RCC 7860 (cell line): ENCODE data around the gene BPGM.

ENCODE experiments used
- DNase-seq: peaks from one replicate; pipeline ENCODE4 v3.0.0-alpha.2; 2015; ENCODE audit warnings: low spot score
- FAIRE-seq: peaks from 2 replicates; lab custom pipeline; 2012; peaks lifted over from hg19 to GRCh38; lab: Jason Lieb, UNC

BPGM gene

GRCh38 chr7:134646425-134647305, at the start of gene BPGM:
Gene BPGM (plus strand): TSS chr7:134646853. CDS start chr7:134661508, 14,655 bp downstream.
- peak; percentile 98 for FAIRE-seq
- DNase-seq, result peak; percentile 100

- no peak for DNase-seq
- no peak for FAIRE-seq
These were observed 47.3 kb upstream of the BPGM start for GRCh38 chr7:134599371-134599770.

- FAIRE-seq, result no peak
- no peak for DNase-seq
These were observed 45.2 kb upstream of the BPGM start for GRCh38 chr7:134601459-134601858.

DNA sequence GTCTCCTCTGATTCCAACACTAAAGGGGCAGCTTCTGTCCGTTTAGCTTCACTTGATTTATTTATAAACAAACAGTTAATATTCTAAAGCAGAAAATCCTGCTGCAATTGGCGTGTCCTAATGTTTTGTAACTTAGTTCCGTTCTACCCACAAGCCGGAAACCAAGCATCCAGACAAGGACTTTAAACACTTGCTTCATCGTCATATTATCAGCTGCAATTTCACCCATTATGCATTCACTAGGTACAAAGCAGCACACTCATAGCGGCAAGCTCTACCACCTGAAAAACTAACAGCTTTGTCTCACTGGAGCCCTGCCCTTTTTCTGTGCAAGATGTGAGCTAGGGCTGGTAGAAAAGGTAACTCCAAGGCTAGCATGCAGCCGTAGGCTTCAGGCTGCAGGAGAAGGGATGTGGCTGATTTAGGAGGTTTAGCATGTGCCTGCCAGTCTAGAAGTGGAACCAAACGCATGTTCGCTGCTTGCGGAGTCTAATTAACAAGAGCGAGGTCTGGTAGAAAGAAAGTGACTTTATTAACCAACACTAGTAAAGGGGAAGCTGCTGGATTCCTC, 43.7 kb upstream of the BPGM start:
- no peak for FAIRE-seq
- no peak for DNase-seq

GRCh38 chr7:134605978-134606923, 40.4 kb upstream of the BPGM start:
- peak; percentile 58 for DNase-seq
- peak; percentile 32 for FAIRE-seq

DNA sequence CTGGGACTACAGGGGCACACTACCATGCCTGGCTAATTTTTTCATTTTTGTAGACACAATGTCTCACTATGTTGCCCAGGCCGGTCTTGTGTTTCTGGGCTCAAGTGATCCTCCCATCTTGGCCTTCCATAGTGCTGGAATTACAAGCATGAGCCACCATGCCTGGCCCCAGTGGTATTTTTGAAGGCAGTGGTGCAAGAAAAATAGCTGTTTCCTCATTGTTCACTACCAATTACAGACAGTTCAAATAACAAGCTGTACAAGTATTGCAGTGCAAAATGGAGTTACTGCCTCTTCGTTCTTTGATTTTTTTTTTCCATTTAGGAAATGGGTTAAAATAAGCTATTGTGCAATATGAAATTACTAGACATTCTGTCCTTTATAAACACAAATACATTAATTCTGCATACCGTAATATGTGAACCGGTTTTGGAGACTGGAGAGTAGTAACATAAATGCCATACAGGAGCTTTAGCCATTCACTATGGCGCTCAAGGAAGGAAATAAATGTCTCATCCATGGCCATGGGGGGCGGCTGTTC, 35.0 kb upstream of the BPGM start:
- DNase-seq (no peak), FAIRE-seq (no peak)

DNA sequence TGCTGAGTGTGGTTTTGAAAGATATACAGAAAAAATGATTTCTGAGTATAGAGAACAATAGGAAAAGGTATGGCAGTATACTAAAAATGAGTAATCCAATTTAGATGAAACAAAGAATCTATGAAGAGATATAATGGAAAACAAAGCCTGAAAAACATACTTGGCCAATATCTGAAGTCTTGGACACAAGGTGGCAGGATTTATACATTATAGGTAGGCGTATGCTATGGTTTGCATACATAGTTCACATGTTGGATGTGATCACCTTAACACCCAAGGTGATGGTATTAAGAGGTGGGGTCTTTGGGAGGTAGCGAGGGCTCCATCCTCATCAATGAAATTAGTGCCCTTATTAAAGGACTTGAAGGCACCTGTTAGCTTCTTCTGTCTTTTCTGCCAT, 34.5 kb upstream of the BPGM start:
- DNase-seq (no peak), FAIRE-seq (no peak)

- peak; percentile 85 for DNase-seq
- FAIRE-seq, result peak; percentile 76
These were observed 32.9 kb upstream of the BPGM start for GRCh38 chr7:134613623-134614347.

DNA sequence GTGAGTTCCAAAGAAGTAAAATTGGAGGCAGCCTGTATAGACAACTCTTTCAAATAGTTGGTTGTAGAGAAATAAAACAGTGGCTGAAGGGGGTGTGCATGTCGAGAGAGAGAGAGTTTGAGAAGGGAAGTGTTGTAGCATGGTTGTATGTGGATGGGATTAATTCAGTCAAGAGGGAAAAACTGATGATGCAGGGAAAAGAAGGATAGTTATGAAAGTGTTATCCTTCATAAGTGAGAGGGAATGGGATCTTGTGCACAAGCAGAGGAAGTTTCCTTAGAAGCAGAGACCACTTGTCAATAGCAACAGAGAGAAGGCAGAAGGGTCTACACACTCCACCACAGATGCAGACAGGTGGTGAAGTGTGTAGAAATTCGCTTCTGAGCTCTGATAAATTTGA, 30.0 kb upstream of the BPGM start:
- no peak for DNase-seq
- no peak for FAIRE-seq

DNA sequence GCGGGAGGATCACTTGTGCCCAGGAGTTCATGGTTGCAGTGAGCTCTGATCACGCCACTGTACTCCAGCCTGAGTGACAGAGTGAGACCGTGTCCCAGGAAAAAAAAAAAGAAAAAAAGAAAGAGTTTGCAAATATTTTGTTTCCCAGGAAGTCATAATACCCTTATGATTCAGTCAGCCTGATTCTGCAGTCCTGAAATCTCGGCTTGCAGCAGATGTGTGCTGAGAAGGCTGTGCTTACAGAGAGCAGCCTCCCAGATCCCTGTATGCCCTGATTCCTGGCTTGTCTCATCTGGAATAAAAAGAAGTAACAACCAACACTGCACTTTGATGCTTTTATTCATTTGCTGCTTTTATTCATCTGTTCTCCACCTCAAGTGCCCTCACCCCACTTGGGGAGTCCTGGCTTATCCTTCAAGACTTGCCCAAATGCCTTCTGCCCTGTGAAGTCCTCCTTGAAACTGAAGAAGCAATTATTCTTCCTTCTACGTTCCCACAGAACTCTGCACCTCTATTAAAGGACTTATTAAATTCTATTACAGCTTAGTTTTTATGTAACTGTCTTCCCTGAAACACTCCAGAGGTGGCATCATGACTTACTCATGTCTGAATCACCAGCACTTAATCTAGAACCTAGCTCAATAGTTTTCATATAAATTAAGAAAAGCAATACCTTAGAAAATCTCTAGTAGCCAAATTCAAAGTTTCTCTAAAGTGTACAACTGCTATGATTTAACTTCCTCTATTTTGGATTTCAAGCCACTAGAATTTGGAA, 27.7 kb upstream of the BPGM start:
- FAIRE-seq (peak; percentile 84), DNase-seq (peak; percentile 62)

GRCh38 chr7:134619627-134620331, 26.9 kb upstream of the BPGM start:
- peak; percentile 56 for FAIRE-seq
- DNase-seq, result peak; percentile 95

- FAIRE-seq, result no peak
- DNase-seq, result no peak
These were observed 24.2 kb upstream of the BPGM start for GRCh38 chr7:134622303-134622995.

DNA sequence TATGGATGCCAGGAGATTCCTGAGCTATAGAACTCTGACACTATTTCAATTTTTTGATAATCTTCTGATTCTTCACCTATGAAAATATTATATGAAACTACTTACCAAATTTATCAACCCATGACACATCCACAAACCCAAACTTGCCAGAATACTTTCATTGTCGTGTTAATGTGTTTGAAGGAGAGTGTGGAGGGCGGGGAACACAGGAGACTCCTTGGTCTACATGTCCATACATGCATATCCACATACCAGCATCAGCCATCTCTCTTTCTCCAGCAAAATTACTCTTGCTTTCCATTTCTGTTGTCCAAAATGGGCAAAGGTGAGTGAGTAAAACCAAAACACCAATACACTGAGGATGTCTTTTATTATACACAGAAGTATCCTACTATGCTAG, 23.5 kb upstream of the BPGM start:
- DNase-seq, result no peak
- FAIRE-seq, result no peak

GRCh38 chr7:134625550-134625949, 21.1 kb upstream of the BPGM start:
- no peak for DNase-seq
- FAIRE-seq, result no peak

GRCh38 chr7:134627109-134627774, 19.4 kb upstream of the BPGM start:
- FAIRE-seq (no peak), DNase-seq (no peak)

DNA sequence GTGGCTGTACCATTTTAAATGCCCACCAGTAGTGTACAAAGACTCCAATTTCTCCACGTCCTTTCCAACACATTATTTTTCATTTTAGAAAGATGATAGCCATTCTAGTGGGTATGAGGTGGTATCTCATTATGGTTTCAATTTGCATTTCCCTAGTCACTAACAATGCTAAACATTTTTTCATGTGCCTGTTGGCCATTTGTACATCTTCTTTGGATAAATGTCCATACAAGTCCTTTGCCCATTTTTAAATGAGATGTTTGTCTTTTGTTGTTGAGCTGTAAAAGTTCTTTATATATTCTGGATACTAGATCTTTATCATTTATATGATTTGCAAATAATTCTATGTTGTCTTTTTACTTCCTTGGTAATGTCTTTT, 18.9 kb upstream of the BPGM start:
- DNase-seq (no peak), FAIRE-seq (no peak)

- no peak for DNase-seq
- no peak for FAIRE-seq
These were observed 17.2 kb upstream of the BPGM start for GRCh38 chr7:134629445-134629844.

- FAIRE-seq, result no peak
These were observed 16.4 kb upstream of the BPGM start for GRCh38 chr7:134630237-134630636.

More at GRCh38 chr7:134630237-134630636, 16.4 kb upstream of the BPGM start:
- DNase-seq, result no peak
